GM21381 (cell line): Measurements from ENCODE around the gene KDM4C.
"Not testable (repeated sequence)": the region's sequence is repeated elsewhere in the genome, so short reads cannot be mapped to it uniquely, and the experiment has no call there.

ENCODE experiments used
- ATAC-seq: cut with Tn5 transposase; IDR thresholded peaks from one replicate; pipeline ENCODE4 v1.9.1; 2021; ENCODE audit warnings: mild to moderate bottlenecking, moderate library complexity; ENCODE audit not compliant: unreplicated experiment

KDM4C gene

DNA sequence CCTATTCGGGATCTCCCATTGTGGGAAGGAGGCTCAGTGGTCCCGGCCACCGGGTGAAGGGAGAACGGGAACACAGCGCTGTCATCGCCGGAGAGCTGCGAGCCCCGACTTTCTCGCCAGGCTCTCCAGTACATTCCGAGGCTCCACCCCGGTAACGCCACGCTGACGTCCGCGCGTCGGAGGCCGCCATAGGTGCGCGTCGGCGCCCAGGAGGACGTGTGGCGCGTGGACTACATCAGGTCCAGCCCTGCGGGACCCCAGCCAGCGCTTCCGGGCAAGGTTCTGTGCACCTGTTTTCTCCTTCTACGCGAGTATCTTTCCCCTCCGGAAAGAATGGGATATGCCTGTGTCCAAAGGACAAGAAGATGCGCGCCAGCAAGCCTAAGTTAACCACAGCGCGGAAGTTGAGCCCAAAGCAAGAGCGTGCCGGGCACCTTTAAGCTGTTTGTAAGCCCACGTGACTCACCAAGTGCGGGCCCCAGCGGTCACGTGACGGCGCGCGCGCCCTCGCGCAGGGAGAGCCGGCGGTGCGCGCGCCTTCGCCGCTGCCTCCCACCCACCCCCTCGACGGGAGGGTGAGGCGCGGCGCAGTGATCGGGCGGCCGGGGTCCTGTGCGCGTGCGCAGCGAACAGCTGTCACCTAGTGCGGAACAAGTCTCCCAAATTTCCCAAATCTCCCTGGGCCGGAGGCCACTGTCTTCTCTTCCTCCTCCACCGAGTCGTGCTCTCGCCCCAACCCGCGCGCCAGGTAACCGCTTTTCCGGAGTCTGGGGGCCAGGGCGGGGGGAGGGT, at the start of gene KDM4C:
Gene KDM4C (plus strand): TSS at position 518 of the 792 bp plus-strand sequence. CDS start 35,016 bp downstream, outside the sequence.
- ATAC-seq, result peak; percentile 77

- ATAC-seq, result no peak
These were observed 49.0 kb upstream of the KDM4C start for GRCh38 chr9:6708732-6709131.

DNA sequence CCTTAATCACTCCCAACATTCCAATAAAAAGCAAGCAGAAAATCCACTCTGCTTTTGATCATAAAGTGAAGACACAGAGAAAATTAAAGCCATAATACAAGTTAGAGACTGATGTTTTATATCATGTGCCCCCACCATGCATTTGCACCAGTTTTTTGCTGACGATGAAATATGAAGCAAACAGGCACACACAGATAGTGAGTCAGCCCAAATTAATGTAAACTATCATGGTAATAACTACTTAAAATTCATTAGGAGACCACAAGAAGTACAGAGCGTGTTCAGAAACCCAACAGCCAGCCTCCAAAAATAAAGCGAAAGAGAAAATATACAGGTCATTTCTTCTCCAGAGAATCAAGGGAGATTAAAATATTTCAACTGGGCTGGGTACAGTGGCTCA, 46.4 kb upstream of the KDM4C start:
- no peak for ATAC-seq

- ATAC-seq, result no peak
These were observed 45.7 kb upstream of the KDM4C start for GRCh38 chr9:6712041-6712440.

- ATAC-seq, result no peak
These were observed 43.6 kb upstream of the KDM4C start for GRCh38 chr9:6714176-6714575.

DNA sequence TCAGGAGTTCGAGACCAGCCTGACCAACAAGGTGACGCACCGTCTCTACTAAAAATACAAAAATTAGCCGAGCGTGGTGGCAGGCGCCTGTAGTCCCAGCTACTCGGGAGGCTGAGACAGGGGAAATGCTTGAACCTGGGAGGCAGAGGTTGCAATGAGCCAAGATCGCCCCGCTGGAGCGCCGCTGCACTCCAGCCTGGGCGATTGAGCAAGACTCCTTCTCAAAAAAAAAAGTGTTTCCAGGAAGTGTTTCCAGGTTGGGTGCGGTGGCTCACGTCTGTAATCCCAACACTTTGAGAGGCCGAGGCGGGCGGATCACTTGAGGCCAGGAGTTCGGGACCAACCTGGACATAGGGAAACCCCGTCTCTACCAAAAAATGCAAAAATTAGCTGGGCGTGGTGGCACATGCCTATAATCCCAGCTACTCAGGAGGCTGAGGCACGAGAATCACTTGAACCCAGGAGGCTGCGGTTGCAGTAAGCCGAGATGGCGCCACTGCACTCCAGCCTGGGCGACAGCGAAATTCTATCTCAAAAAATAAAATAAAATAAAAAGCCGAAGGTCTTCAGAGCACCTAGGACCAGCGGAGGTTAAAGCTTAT, 42.5 kb upstream of the KDM4C start:
- ATAC-seq, result not testable (repeated sequence)

DNA sequence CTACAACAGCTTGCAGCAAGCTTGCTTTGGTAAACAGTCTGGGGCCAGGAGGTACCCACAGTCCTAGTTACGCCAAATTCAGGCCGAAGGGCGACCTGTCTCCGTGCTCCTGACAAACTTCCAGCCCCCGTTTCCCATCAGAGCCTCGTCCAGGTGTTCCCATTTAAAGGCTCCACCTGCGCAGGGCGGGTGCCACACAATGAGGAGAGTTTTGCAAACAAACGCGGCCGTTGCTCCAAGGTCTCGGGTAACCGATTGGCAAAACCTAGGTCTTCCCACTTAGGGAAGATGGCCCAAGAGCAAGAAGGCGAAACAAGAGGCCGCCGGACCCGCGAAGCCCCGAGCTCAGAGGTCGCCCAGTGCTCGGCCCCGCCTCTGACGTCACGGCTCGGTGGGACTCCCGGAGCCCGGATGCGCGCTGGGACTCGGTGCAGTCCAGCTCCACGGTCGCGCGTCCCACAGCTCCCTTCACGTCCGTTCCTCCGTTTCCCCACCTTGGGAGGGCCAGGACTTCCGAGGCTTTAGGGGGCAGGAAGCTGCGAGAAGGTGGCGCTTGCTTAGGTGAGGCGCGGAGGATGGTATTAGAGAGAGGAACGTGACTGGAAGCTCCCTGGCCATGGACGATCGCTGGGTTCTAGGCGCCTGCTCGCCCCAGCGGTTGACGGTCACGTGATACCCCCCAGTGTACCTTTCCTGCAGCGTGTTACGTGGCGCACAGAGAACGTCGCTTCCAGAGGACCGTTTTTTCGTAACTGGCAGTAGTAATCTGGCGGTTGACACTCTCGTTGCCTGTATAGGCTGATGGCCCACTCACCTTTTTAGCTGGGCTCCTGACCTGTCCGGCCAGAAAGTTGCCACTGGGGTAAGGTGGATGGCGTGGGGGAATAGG, 41.8 kb upstream of the KDM4C start:
- peak; percentile 90 for ATAC-seq

DNA sequence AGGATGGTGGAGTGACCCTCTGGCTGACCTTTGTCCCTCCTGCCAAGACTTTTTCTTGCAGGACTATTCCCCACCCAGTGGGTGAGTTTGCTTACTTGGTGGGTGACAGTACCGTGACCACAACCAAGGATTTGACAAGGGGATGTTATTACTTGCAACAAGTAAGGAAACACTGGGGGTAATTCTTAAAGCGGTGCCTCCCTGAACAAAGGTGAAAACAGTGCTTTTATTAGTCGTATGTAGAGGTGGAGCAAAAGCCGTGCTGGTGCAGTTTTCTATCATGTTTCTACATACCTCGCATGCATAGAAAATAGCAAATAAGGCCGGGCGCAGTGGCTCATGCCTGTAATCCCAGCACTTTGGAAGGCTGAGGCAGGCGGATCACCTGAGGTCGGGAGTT, 41.0 kb upstream of the KDM4C start:
- ATAC-seq, result no peak

DNA sequence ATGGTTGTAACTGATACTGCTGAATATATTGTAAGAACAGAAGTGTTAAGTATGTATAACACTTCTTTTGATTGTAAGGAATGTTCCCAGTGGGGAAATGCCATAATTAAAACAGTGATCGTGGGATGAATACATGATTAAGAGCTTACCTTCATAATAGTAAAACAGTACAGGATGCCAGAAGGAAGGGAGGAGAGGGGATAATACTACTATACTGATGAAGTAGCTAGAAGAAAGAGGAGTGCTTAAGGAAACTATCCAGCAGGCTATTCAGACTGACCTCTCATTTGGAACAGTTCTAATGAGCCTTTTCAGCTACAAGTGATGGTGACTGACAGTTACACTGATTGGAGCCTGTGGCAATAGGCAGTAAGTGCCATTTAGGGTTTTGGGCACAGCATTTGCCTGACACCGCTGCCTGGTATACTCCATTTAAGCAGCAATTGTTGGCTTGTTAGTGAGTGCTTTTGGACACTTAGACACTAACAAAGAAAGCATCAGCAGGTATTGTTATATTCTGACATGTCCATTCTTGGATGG, 33.8 kb upstream of the KDM4C start:
- ATAC-seq, result no peak

DNA sequence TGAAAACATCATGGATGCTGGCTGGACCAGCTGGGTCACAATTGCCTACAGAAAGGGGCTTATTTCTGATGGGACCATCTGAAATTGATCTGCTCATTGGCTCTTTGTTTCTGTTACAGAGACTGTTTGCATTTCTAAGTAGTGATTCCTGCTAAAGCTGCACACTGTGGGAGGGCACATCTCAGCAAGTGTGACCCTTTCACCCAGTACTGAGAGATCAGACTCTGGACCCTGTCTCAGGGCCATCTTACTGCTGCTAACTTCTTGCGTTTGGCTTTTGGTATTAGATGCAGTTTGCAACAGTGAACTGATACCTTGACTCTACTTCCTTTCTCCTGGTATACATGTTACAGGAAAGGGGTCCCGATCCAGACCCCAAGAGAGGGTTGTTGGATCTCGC, 24.5 kb upstream of the KDM4C start:
- ATAC-seq, result no peak

DNA sequence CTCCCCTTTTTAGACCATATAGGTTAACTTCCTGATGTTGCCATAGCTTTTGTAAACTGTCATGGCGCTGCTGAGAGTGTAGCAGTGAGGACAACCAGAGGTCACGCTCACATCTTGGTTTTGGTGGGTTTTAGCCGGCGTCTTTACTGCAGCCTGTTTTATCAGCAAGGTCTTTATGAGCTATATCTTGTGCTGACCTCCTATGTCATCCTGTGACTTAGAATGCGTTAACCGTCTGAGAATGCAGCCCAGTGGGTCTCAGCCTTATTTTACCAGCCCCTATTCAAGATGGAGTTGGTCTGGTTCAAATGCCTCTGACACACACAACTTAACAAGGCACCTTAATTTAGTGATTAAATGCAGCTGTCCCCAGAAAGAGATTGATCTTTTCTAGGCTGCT, 23.9 kb upstream of the KDM4C start:
- ATAC-seq, result no peak

GRCh38 chr9:6735422-6735821, 22.4 kb upstream of the KDM4C start:
- ATAC-seq, result no peak

DNA sequence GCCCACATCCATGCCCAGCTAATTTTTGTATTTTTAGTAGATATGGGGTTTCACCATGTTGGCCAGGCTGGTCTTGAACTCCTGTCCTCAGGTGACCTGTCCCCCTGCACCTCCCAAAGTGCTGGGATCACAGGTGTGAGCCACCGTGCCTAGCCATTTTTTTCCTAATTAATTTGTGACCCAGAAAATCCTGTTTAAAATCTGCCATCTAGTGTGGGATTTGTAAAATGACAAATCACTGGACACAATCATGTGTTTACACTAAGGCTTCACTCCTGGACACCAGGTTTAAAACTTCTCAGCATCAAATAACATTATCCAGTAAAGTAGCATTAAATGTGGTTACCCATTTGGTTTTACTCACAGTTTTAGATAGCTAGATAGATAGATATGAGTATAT, 18.6 kb upstream of the KDM4C start:
- ATAC-seq, result no peak

- not testable (repeated sequence) for ATAC-seq
These were observed 8.9 kb upstream of the KDM4C start for GRCh38 chr9:6748861-6749260.

GRCh38 chr9:6754861-6755260, 2.9 kb upstream of the KDM4C start:
- not testable (repeated sequence) for ATAC-seq

- peak; percentile 29 for ATAC-seq
These were observed 679 bp upstream of the KDM4C start for GRCh38 chr9:6757132-6757455.

DNA sequence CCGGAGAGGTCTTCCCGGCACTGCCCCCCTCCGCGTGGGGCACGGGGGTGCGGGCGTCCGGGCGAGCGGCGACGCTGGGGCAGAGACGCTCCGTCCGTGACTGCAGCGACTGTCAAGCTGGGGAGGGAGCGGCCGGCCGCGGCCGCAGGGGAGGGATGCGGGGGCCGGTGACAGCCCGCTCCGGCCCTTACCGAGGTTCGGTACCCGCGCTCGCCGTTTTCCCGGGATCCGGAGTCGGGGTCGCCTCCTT, 400 bp downstream of the KDM4C start:
- peak; percentile 7 for ATAC-seq

GRCh38 chr9:6758498-6759184, 868 bp downstream of the KDM4C start:
- ATAC-seq, result peak; percentile 24

GRCh38 chr9:6759185-6759977, 1.6 kb downstream of the KDM4C start:
- ATAC-seq, result peak; percentile 14

DNA sequence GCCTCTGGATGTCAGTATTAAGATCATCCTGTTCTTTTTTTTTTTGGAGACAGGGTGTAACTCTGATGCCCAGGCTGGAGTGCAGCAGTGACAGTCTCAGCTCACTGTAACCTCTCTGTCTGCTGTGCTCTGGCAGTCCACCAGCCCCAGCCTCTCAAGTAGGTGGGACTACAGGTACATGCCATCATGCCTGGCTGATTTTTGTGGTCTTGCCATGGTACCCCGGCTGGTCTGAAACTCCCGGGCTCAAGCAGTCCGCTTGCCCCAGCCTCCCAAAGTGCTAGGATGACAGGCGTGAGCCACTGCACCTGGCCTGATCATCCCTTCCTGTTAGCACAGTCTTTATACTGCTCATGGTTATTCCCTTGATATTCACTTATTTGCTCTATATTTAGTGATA, 3.5 kb downstream of the KDM4C start:
- ATAC-seq, result no peak
